ENCODE data around the gene NEK2. TPM values are rescaled to one million over a fixed set of nuclear protein-coding genes. Genes with fewer than 3 reads are reported as not detected.

Gene NEK2
- total and polyA plus RNA-seq, 2 experiments from 2014 or later, result 5.3 to 7.1 TPM

GRCh38 chr1:211680752-211681327 is 5.4 kb upstream of the NEK2 start:
- Histone ChIP-seq H3K9me3 (ENCODE audit: low read depth) (no peaks in the 10 kb centered on the region), H3K36me3 (replicated peaks; ENCODE audit: insufficient read depth, low read depth) (no peaks in the 10 kb centered on the region), H3K27me3 (no peaks in the 10 kb centered on the region), H4K20me1 (ENCODE audit: insufficient read depth, poor library complexity, severe bottlenecking) (no peaks in the 10 kb centered on the region), H2AFZ (peak overlapping the region; percentile 12), H3K4me2 (peak overlapping the region; percentile 17), H3K4me3 (no peak overlapping the region), H3K4me1 (ENCODE audit: insufficient read depth) (no peaks in the 10 kb centered on the region), H3K79me2 (no peaks in the 10 kb centered on the region), H3K27ac (peak overlapping the region; percentile 12), H3K9me2 (replicated peaks; ENCODE audit: insufficient read depth) (no peaks in the 10 kb centered on the region)
- peak; percentile 93 for DNase-seq (ENCODE audit: low spot score)
- WGBS (ENCODE audit: low lambda C conversion rate, missing lambda C conversion rate), result 2% methylated on average over 9 of the region's 9 CpGs
- TF ChIP-seq CTCF (IDR thresholded peaks at IDR 0.05; ENCODE audit: poor library complexity) (peak; percentile 74), EZH2phosphoT487 (IDR thresholded peaks at IDR 0.05; ENCODE audit: low read depth, severe bottlenecking, unreplicated experiment) (no peak)

- H4K20me1 ChIP-seq (ENCODE audit: insufficient read depth, poor library complexity, severe bottlenecking), result no peaks in the 10 kb centered on the region
- H2AFZ ChIP-seq, result no peak overlapping the region
- peaks cover 22% of the 10 kb centered on the region for H3K79me2 ChIP-seq
- no peaks in the 10 kb centered on the region for H3K9me3 ChIP-seq (ENCODE audit: low read depth)
- no peak overlapping the region for H3K4me3 ChIP-seq
- H3K4me1 ChIP-seq (ENCODE audit: insufficient read depth), result peaks cover 5% of the 10 kb centered on the region
- H3K36me3 ChIP-seq (replicated peaks; ENCODE audit: insufficient read depth, low read depth), result no peaks in the 10 kb centered on the region
- no peak overlapping the region for H3K4me2 ChIP-seq
- H3K9me2 ChIP-seq (replicated peaks; ENCODE audit: insufficient read depth), result no peaks in the 10 kb centered on the region
- 78% methylated on average over 6 of the region's 6 CpGs for WGBS (ENCODE audit: low lambda C conversion rate, missing lambda C conversion rate)
- no peaks in the 10 kb centered on the region for H3K27me3 ChIP-seq
- TF ChIP-seq EZH2 (IDR thresholded peaks at IDR 0.05; ENCODE audit: borderline replicate concordance) (no peak), CTCF (IDR thresholded peaks at IDR 0.05; ENCODE audit: poor library complexity) (no peak), EZH2phosphoT487 (IDR thresholded peaks at IDR 0.05; ENCODE audit: low read depth, severe bottlenecking, unreplicated experiment) (no peak)
- no peak overlapping the region for H3K27ac ChIP-seq
- no peak for DNase-seq (ENCODE audit: low spot score)
Measured at GRCh38 chr1:211677659-211678058, 2.2 kb upstream of the NEK2 start.

GRCh38 chr1:211676761-211677160 is 1.3 kb upstream of the NEK2 start:
- Histone ChIP-seq H3K9me3 (ENCODE audit: low read depth) (no peaks in the 10 kb centered on the region), H3K79me2 (peaks cover 22% of the 10 kb centered on the region), H3K27ac (no peak overlapping the region), H2AFZ (no peak overlapping the region), H3K4me3 (no peak overlapping the region), H3K4me2 (no peak overlapping the region), H3K27me3 (no peaks in the 10 kb centered on the region), H4K20me1 (ENCODE audit: insufficient read depth, poor library complexity, severe bottlenecking) (no peaks in the 10 kb centered on the region), H3K36me3 (replicated peaks; ENCODE audit: insufficient read depth, low read depth) (no peaks in the 10 kb centered on the region), H3K9me2 (replicated peaks; ENCODE audit: insufficient read depth) (no peaks in the 10 kb centered on the region), H3K4me1 (ENCODE audit: insufficient read depth) (peaks cover 6% of the 10 kb centered on the region)
- DNase-seq (ENCODE audit: low spot score), result no peak
- no peak for TF ChIP-seq EZH2 (IDR thresholded peaks at IDR 0.05; ENCODE audit: borderline replicate concordance)

GRCh38 chr1:211676106-211676583 is 724 bp upstream of the NEK2 start:
- Histone ChIP-seq H2AFZ (peak overlapping the region; percentile 30), H4K20me1 (ENCODE audit: insufficient read depth, poor library complexity, severe bottlenecking) (no peaks in the 10 kb centered on the region), H3K4me2 (peak overlapping the region; percentile 75), H3K4me3 (peak overlapping the region; percentile 35), H3K9me3 (ENCODE audit: low read depth) (no peaks in the 10 kb centered on the region), H3K9me2 (replicated peaks; ENCODE audit: insufficient read depth) (no peaks in the 10 kb centered on the region), H3K79me2 (peaks cover 22% of the 10 kb centered on the region), H3K27ac (no peak overlapping the region), H3K36me3 (replicated peaks; ENCODE audit: insufficient read depth, low read depth) (no peaks in the 10 kb centered on the region), H3K4me1 (ENCODE audit: insufficient read depth) (peaks cover 8% of the 10 kb centered on the region), H3K27me3 (no peaks in the 10 kb centered on the region)
- WGBS (ENCODE audit: low lambda C conversion rate, missing lambda C conversion rate), result 40% methylated on average over 19 of the region's 19 CpGs
- no peak for DNase-seq (ENCODE audit: low spot score)
- TF ChIP-seq EZH2 (IDR thresholded peaks at IDR 0.05; ENCODE audit: borderline replicate concordance) (no peak), EZH2phosphoT487 (IDR thresholded peaks at IDR 0.05; ENCODE audit: low read depth, severe bottlenecking, unreplicated experiment) (no peak), CTCF (IDR thresholded peaks at IDR 0.05; ENCODE audit: poor library complexity) (no peak)
